GM18861 (cell line): ENCODE results near the gene PKD1.

Experiments
- ATAC-seq: cut with Tn5 transposase; IDR thresholded peaks from one replicate; pipeline ENCODE4 v1.9.1; 2021; ENCODE audit not compliant: unreplicated experiment

Gene PKD1

DNA sequence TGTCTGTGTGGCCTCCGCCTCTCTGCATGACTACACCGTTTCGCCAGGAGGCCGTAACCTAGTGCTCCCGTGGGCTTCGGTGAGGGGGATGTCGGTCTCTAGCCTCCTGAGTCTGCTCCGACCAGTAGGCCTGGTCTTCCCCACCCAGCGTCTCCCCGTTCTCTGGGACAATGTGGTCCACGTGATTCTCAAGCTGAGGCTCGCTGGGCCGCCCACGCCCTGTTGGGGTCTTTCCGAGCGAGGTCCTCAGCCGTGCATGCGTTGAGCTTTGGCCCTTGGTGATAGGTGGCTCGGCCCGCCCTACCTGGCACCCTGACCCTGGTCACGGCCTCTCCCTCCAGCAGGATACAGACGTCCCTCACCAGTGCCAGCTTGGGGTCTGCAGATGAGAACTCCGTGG is 57.0 kb downstream of the PKD1 start:
- ATAC-seq = no peak

DNA sequence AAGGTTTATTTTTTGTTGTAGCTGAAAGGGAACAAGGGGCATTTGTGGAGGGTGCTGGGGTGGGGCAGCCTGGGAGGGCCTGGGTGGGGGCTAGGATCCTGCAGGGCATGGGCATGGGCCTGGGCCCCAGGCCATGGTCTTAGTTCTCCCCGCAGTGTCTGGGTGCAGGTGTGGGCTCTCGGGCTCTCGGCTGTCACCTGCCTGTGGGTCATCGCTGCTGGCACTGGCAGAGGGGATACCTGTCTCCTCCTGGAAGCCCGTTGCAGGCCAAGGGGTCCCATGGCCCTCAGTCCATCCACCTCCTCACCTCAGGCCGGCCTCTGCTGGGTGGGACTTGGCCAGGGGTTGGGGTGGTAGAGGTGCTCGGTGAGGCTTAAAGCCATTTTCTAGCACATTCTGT is 57.6 kb downstream of the PKD1 start:
- ATAC-seq = no peak

DNA sequence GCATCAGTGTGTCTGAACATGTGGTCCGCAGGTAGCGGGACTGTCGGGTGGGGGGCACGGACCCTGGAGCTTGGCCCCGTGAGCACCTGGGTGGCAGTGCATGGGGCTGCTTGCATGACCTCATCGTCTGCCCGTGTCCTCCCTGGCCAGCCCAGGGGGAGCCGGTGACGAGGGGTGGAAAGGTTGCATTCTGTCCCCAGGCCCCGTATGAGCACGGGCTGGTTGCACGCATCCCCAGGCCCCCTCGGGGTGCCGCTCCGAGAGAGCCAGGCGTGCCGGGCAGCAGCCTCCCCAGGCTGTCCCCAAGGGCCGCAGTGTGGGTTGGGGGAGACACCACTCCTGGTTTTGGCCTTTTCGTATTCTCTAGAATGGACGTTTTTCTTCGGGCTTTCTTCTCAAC is 58.0 kb downstream of the PKD1 start:
- ATAC-seq = no peak

DNA sequence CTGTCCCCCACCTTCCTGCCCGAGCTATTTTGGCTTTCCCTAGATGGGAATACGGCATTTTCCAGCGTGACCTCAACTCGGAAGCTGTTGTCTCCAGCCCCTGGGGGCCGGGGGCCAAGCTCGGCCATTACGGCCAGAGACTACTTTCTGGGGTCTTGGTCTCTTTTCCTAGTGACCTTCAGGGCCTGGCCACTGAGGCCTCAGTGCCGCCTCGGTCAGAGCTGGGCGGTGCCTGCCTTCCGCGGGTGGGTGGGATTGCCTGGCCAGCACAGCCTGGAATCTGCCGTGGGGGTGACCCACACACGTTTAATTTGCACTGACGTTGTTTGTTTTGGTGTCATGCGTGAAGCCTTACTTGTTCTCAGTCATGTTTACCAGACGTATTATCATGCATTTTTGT is 58.7 kb downstream of the PKD1 start:
- ATAC-seq = no peak

DNA sequence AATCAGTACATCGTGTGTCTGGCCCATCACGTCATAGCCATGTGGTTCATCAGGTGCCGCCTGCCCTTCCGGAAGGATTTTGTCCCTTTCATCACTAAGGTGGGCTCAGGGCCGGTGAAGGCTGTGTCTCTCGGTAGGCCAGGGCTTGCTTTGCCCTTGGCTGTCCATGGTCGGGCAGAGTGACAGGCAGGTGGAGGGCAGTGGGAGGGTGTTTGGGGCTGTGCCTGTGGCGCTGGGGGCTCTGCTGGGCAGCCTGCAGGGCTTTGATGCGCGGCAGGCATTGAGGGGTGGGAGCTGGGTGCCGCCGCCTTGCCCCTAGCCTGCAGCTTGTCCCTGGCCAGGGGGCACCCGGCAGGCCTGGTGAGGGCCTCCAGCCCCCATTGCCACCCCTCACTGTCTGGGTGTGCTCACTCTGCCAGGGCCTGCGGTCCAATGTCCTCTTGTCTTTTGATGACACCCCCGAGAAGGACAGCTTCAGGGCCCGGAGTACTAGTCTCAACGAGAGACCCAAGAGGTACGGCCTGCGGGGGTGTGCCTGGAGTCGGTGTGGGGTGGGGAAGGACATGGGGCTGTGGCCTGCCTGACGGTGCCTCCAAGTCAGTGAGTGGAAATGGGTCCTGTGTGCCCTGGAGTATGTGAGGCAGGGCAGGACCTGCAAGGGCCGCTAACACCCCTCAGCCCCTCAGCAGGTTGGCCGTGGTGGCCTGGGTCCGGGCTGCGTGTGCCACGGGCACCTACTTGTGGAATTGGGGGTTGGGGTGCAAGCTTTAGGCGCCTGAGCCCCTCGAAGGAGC is 59.4 kb downstream of the PKD1 start:
- ATAC-seq = no peak

DNA sequence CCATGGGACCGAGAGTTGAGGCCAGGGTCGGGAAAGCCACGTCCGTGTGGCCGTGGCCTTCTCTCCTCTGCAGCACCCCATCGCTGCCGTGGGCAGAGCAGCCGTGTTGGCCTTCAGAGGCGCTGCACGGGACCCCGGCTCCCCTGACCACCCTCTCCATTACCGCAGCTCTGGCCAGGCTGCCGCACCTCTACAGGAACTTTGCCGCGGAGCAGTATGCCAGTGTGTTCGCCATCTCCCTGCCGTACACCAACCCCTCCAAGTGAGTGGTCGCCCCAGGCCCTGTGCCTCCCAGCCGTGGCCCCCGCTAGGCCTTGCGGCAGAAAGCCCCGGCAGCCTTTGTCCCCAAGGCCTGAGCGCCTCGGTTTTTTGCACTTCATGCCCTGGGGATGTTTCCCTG is 60.1 kb downstream of the PKD1 start:
- ATAC-seq = no peak

DNA sequence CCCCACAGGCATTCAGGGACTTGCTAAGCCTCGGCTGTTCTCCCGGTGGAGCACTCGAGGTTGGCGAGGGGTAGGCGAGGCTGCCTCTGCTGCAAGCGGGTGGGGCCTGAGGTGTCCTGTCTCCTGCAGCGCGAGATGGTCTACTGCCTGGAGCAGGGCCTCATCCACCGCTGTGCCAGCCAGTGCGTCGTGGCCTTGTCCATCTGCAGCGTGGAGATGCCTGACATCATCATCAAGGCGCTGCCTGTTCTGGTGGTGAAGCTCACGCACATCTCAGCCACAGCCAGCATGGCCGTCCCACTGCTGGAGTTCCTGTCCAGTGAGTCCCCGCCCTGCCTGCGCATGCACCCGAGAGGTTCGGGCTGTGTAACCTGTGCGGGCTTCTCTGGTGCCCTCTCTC is 61.6 kb downstream of the PKD1 start:
- no peak for ATAC-seq

DNA sequence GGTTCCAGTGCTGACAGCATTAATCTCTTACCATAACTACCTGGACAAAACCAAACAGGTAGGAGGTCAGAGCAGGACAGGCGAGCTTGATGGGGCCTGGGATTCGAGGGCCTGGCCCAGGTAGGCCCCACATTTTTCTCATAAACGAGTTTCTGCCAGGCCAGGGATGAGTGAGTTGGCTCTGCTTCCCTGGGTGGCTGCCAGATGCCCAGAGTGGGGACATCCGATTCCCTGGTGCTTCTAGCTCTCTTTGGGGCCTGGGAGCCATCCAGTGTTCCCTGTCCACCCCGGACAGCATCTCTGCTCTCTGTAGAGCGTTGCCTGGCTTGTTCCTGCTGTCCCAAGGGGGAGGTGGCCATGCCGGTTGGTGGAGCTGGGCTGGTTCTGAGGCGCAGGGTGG is 62.8 kb downstream of the PKD1 start:
- ATAC-seq = no peak

DNA sequence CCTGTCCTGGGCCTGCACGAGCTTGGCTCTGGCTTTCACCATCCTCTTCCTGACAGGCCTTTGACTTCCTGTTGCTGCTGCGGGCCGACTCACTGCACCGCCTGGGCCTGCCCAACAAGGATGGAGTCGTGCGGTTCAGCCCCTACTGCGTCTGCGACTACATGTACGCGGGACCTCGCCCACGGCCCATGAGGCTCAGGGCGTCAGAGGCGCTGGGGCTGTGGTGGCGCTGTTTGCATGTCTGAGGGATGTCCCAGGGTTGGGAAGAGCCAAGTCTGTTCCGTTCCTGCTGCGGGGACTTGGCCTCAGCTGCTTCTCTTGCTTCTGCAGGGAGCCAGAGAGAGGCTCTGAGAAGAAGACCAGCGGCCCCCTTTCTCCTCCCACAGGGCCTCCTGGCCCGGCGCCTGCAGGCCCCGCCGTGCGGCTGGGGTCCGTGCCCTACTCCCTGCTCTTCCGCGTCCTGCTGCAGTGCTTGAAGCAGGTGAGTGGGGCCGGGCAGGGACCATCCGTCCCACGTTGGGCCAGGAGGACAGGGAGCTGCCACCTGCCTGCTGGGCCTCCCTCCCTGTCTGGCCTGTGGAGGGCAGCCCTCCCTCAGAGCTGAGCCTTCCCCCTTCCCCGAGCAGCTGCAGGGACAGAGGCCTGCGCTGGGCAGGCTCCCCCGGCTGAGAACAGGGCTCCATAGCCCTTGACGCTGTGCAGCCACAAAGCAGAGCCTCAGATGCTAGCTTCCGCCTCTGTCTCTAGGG is 64.1 kb downstream of the PKD1 start:
- no peak for ATAC-seq

DNA sequence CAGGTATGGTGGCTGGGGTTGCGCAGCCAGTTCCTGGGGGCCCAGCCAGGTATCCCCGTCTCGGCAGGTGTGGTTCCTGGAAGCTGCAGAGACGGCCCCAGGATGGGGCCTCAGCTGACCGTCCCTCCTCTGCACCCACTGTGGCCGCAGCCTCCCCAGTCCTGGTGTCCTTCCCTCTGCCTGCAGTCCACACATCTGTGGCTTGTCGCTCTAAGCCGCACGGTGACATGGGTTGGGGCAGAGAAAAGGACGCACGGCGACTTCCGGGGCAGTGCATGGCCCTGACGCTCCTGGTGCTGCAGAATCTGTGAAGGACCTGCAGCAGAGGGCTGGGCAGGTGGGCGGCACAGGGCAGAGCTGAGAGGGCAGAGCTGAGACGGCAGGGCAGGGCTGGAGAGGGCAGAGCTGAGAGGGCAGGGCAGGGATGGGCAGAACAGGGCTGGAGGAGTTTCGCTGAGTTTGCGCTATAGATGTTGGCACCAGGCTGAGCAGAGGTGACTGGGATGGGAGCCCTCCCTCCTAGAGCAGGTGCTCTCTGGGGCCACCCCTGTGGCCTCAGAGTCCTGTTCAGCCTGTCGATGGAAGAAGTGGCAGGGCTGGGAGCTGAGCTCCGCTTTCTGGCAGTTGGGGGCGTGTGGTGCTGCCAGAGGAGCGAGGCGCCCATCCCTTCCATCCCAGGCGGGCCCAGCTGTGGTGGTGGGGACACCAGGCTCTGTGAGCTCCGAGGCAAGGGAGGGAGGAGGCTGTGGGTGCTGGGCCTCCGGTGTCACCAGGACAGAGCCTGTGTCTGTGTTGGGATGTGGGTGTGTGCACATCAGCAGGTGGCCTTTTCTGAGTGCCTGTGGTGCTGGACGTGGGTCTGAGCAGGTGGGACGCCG is 64.9 kb downstream of the PKD1 start:
- ATAC-seq = no peak

DNA sequence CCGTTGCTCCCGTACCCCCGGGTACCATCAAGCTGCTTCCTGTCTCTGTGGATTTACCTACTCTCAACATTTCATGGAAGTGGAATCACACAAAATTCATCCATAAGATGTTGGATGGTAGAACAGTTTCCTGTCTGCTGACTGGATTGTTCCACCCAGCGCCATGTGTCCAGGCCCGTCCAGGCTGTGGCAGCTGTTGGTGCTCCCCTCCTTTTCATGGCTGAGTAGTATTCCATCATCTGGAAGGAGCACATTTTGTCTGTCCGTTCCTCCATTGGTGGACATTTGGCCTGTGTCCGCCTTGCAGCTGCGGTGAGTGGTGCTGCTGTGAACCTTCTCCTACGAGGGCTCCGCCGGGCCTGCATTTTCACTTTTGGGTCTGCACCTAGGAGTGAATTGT is 69.6 kb downstream of the PKD1 start:
- no peak for ATAC-seq

DNA sequence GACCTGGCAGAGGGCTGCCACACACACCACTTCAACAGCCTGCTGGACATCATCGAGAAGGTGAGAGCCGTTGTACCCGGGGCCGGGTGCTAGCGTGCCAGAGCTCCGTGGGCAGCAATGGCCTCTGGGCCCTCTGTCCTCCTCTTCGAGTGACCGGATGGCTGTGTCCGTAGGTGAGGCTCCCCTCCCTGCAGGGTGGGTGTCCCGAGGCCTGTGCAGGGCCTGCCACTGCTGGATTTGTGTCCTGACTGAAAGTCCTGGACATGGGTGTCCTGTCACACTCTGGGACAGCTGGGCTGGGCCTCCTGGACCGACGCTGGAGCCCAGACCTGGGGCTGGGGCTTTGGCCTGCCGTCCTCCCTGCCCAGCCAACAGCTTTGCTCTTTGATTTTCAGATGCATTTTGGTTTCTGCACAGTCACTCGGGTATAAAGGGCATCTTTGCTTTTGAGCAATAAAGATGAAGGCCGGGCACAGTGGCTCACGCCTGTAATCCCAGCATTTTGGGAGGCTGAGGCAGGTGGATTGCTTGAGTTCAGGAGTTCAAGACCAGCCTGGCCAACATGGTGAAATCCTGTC is 71.2 kb downstream of the PKD1 start:
- no peak for ATAC-seq

DNA sequence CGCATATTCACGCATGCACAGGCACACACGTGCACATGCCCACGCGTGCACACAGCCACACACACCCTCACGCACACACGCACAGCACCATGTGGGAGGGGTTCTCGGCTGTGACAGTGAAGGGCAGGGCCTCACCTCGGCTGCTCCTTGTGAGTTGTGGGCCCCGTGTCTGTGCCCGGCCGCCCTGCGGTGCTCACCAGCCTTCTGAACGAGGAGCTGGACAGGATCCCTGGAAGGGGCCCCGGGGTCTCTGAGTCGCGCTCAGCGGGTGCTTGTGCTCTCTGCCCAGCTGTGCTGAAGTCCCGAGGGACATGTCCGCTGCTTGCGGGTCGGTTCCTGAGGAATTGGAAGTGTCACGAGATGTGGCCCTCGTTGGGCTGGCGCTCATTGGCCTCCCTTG is 71.8 kb downstream of the PKD1 start:
- ATAC-seq = no peak

DNA sequence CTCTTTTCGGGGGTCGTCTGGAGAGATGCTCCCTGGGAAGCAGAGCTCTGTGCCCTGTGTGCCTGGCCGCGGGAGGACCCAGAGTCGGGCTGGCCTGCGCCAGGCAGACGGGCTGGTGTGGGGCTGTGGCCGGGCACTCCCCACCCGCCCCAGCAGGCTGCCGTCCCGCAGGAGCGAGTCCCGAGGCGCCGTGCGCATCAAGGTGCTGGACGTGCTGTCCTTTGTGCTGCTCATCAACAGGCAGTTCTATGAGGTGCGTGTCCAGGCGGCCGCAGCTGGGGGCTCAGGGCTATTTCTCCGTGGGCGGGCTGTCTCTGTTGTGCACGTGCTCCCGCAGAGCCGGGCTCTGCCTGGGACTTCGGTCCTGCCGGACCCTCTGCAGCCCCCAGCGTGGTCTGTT is 72.9 kb downstream of the PKD1 start:
- ATAC-seq = no peak

DNA sequence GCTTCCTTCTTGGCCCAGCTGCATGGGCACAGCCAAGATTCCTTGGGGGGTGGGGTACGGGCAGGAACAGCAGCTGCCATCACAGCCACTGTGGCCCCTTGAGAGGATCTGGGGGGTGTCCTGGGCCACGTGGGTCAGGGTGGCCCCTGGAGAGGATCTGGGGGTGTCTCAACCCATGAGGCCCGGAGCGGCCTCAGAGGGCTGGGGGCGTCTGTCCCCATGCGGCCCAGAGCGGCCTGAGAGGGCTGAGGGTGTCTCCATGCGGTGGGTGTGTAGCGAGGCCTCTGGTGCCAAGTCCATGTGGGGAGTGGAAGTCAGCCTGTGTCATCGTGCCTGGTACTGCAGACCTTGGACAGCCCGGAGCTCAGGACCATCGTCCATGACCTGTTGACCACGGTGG is 74.2 kb downstream of the PKD1 start:
- ATAC-seq = no peak

DNA sequence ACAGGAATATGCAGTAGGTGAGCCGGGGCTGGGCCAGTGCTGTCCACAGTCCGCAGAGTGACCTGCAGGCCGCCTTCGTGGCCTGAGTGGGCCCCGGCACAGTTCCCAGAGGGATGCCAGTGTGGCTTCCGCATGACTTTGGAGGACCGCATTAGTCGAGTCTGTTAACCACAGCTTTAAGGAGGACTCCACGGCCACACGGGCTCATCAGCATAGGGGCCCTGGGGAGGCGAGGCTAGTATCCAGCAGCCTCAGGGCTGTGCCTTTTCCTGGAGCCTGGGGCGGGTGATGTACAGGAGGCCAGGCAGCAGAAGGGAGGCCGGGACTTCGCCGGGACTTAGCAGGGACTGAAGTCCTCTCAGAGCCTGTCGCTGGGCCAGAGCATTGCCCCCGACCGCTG is 74.7 kb downstream of the PKD1 start:
- ATAC-seq = no peak

DNA sequence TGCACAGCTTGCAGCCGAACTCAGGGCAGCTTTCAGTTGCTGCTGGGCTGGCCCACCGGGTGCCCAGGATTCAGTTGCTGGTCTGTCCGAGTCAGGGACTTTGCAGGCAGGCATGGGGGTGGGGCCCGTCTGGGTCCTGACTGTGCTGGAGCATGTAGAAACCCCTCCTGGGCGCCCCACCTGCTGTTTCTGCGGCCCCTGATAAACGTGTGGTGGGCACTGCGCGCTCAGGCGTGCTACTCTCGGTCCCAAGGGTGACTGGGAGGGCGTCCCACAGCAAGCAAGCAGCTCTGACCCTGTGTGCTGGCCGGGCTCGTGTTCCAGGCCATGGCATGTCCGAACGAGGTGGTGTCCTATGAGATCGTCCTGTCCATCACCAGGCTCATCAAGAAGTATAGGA is 75.4 kb downstream of the PKD1 start:
- ATAC-seq = no peak

DNA sequence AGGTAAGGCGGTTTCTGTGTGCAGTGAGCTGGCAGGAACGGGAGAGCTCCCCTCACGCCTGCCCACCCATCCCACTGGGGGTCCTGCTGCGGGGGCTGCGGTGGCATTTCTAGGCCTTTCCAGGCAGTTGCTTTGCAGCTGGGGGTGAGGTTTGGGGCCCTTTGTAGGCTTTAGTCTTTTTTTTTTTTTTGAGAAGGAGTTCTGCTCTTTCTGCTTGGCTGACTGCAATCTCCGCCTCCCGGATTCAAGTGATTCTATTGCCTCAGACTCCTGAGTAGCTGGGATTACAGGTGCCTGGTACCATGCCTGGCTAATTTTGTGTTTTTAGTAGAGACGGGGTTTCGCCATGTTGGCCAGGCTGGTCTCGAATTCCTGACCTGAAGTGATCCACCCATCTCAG is 76.8 kb downstream of the PKD1 start:
- ATAC-seq = no peak

DNA sequence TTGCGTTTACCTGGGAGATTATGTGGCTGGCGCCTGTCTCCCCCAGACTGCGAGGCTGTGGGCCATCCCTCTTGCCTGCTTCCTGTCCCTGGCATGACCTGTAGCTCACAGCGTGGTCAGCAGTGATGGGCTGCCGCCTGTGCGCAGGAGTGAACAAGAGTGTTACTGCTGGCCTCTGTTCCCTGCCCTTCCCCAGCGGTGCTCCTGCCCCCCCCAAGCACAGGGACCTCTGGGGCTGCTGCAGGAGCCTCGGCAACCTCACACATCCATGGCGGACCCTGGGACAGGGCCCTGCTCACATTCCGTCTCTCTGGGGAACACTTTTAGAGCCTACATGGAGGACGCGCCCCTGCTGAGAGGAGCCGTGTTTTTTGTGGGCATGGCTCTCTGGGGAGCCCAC is 77.3 kb downstream of the PKD1 start:
- no peak for ATAC-seq

DNA sequence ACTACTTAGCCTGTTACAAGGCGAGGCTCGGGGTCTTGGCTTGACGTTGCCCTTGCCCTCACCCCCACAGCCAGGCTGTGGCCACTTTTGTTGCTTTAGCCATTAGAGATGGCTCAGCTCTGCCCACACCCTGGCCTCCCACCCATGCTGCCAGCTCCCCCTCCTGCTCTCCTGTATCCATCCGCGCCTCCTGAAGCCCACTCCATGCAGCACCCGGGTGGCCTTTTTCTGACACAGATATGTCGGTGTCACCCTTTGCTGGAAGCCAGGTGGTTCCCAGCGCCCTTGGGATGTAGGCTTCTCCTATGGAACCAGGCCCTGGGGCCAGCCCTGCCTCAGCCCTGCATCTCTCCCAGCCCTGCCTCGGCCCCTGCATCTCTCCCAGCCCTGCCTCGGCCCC is 78.3 kb downstream of the PKD1 start:
- ATAC-seq = no peak

DNA sequence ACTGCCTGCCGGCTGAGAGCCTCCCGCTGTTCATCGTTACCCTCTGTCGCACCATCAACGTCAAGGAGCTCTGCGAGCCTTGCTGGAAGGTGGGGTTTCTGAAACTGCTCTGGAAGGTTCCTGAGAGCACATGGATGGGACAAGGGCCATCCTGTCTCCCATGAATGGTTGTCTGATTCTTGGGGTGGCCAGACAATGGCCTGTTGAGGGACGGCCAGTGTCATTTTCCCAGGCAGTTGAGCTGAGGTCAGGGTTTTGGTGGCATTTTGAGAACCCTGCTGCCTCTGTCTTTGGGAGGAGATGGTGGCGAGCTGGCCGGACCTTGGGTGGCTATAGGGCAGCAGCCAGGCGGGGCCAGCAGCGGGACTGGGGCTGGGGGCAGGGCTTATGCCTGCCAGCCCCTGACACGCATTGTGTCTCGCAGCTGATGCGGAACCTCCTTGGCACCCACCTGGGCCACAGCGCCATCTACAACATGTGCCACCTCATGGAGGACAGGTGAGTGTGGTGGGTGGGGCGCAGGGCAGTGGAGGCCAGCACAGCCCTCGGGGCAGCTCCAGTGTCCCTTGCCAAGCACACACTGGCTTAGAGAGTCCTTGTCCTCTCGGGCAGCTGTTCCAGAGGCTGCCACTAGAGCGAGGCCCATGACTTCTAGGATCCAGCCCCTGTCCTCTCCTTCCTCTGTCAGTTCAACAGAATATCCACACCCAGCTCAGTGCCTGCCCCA is 78.9 kb downstream of the PKD1 start:
- ATAC-seq = no peak
